GM19438 (cell line): Measurements from ENCODE around the gene UQCC5.

ENCODE experiments used
- ATAC-seq: cut with Tn5 transposase; IDR thresholded peaks from one replicate; pipeline ENCODE4 v1.9.1; 2021; ENCODE audit warnings: low read depth; ENCODE audit not compliant: unreplicated experiment

Gene UQCC5

GRCh38 chr3:52532838-52533622 lies 3.4 kb upstream of the UQCC5 start:
- ATAC-seq, result no peak

GRCh38 chr3:52533623-52534280 lies 2.7 kb upstream of the UQCC5 start, which contains the start of gene NT5DC2:
NT5DC2 (minus strand) TSS chr3:52533857; CDS start chr3:52533737, 120 bp downstream.
- ATAC-seq, result no peak

GRCh38 chr3:52534281-52535183 lies 1.9 kb upstream of the UQCC5 start:
- ATAC-seq, result no peak

DNA sequence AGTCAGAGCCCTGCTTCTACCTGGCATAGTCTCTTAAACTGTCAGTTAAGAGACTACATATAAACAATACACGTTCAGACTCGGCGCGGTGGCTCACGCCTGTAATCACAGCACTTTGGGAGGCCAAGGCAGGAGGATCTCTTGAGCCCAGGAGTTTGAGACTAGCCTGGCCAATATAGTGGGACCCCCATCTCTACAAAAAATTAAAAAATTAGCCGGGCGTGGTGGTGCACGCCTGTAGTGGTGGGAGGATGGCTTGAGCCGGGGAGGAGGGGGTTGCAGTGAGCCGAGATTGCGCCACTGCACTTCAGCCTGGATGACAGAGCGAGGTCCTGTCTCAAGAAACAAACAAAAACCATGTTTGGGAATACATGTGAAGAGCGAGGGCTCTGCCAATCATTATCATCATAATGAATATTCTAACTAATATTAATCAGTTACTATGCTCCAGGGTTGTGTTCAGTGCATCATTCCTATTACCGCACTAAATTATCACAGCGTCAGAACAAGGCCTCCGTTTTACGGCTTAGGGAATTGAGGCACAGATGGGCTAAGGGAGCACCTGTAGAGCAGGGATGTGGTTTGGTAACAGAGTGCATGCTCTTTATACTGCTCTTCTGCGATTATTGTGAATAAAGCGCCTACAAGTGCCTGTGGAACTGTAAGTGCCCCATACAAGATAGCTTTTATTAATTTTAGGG lies 844 bp upstream of the UQCC5 start:
- no peak for ATAC-seq

DNA sequence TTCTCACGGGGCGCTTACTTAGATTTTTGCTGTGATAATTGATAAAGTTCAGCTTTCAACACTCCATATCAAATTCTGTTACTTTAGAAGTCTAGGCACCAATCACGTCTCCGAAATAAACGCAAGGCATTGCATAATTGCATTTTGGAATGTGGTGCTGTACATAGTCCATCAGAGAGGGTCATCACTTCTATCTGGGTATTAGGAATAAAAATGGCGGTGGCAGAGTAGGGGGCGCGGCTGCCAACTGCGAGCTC lies 365 bp upstream of the UQCC5 start:
- no peak for ATAC-seq

- ATAC-seq, result no peak
Observed at GRCh38 chr3:52537165-52537620, 788 bp downstream of the UQCC5 start.

DNA sequence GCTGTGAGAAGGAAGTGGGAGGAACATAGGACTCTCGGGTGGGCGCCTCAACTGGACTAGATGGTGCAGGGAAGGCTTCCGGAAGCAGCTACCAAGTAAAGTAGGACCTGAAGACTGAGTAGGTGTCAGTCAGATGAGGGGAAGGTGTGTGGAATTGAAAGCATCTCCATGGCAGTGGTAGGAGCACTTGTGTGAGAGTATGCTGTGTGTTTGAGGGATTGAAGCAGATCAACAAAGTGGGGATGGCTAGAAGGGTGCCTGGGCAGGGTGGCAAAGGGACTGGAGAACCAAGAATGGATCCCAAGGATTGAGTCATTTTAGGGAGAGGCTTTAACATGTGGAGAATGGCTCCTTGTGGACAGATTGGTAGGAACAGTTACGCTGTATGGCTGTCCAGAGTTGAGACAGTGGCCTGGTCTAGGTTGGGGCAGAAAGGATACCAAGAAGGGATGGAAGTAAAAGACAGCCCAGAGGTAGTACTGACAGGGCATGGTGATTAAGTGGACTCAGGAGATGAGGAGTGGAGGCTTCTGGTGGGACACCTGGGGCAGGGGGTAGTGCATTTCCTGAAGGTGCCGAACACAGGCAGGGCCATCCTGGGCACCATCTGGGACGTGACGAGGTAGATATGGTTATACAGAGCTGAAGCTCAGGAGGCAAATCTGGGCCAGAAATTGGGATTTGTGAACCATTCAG lies 1.5 kb downstream of the UQCC5 start:
- ATAC-seq, result no peak

DNA sequence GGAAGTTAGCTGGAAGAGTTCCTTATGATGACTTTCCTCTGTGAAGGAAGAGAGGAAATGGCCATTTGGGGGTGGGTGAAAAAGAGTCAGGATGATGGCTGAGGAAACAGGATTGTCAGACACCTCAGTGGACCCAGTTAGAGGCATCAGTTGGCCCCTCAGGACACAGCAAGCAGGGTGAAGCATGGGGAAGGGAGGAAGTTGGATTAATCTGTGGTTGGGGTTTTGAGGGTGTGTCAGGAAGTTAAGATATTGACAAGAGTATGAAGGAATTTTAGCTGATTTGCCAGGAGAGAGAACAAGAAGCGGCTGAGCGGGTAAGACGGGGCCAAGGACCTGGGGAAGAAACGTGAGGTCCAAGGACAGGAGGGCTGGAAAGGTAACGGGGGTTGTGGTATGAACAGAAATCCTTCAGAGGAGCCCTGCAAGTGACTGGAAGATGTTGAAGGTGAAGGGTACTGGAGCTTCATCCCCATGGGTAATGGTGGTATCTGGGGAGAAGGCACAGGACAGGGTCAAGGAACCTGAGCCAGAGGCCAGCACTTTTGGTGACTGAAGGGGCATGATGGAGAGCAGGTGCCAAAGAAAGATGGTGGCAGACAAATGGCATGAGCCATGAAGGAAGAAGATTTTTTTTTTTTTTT lies 2.7 kb downstream of the UQCC5 start:
- no peak for ATAC-seq

DNA sequence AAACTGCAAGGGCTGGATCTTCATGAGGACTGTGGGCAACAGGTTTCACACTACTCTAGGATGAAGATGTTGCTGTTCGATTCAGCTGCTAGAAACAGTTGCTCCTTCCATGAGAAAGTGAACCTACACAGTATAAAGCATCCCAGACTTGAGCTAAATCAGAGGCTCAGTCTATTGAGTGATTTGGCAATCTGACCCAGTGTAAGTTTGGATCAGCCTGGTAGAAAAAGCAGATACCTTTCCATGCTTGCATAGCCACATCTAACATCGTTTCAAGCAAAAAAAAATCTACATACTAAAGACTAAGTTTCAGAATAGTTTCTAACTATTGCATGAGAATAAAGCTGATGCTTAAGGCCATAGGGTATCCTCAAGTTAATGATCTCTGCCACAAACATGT lies 4.6 kb downstream of the UQCC5 start:
- ATAC-seq, result no peak

GRCh38 chr3:52544937-52545336 lies 8.5 kb downstream of the UQCC5 start:
- no peak for ATAC-seq

GRCh38 chr3:52546111-52546901 lies 9.9 kb downstream of the UQCC5 start:
- ATAC-seq, result no peak

- no peak for ATAC-seq
Observed at GRCh38 chr3:52547143-52547542, 10.7 kb downstream of the UQCC5 start.

DNA sequence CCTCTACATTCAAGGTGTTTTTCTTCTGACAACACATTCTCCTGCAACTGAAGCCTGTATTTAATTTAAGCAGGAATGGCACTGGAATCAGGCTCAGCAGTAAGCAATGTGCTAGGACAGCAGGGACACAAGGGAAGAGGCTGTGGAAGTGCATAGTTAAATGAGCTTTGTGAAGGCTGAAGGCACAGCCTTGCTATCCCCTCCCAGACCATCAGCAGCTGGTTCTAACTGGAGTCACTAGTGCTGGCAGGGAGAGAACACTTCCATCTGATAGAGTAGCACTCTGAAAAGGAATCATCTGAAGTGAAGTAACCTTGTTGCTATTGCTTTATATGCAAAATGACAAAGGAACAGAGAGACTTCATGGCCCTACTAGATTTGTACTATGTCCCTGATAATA lies 14.7 kb downstream of the UQCC5 start:
- ATAC-seq, result no peak

GRCh38 chr3:52552089-52552488 lies 15.7 kb downstream of the UQCC5 start:
- ATAC-seq, result no peak

DNA sequence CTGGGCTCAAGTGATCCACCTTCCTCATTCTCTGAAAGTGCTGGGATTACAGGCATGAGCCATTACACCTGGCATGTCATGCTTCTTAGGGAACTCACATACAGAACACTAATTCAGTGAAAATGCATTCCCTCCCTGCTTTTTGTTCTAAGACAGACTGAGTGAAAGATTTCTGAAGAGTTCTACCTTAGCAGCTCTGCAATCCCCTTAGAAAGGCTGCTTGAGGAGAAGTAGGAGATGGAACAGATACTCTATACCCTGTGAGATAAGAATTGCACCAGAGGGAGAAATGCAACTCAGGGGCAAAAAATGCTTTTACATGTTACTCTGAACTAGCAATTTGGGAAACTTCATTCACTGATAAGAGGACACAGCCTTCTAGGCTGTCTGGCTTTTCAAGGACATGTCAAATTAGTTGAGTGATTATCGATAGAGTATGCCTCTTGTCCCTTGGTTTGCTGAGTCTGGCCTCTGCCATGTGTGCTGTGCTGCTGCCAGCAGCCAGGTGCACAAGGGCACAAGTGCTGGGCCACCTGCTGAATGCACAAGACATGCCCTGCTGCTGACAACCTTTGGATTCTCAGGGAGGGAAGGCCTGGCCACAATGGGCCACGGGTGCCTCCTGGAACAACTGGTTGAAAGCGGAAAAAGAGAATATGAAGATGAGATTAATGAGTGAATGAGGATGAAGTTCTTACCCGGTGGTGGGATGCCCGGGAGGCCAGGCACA lies 17.8 kb downstream of the UQCC5 start:
- no peak for ATAC-seq

DNA sequence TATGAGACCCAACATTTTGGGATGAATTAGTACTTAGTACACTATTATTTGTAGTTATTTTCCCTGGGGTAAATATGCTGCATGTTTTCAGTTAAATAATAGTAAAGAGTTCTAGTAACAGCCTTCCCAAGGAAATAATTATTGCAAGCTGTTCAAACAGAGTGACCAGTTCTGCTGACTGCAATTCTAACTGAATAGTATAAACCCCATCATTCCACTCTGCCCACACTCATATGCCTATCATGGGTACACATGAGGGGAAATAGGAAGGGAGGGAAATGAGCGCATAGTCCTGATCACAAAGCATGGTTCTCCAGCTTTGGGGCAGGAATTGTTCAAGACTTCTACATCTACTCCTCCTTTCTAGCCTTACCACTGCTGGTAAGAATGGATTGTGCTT lies 18.7 kb downstream of the UQCC5 start:
- no peak for ATAC-seq

GRCh38 chr3:52557011-52557960 lies 20.9 kb downstream of the UQCC5 start:
- no peak for ATAC-seq
